Measurements from ENCODE around the gene SOX10.
A peak's percentile ranks its signal among the peaks of the same experiment; 100 is the strongest.

Gene SOX10

GRCh38 chr22:37933711-37934376 is 50.5 kb downstream of the SOX10 start:
- no peak overlapping the region for H3K9ac ChIP-seq
- H3K36me3 ChIP-seq (ENCODE audit: control insufficient read depth, insufficient read depth, low read length): no peaks in the 10 kb centered on the region
- H3K27ac ChIP-seq: peak overlapping the region; percentile 41
- no peak overlapping the region for H3K4me3 ChIP-seq (ENCODE audit: low read depth, low read length)
- no peaks in the 10 kb centered on the region for H3K27me3 ChIP-seq (ENCODE audit: control insufficient read depth, insufficient read depth, low read length)
- no peaks in the 10 kb centered on the region for H3K79me2 ChIP-seq
- H3K4me1 ChIP-seq: peaks cover 11% of the 10 kb centered on the region
- H2AFZ ChIP-seq: no peak overlapping the region
- TF ChIP-seq, protein P1, sequence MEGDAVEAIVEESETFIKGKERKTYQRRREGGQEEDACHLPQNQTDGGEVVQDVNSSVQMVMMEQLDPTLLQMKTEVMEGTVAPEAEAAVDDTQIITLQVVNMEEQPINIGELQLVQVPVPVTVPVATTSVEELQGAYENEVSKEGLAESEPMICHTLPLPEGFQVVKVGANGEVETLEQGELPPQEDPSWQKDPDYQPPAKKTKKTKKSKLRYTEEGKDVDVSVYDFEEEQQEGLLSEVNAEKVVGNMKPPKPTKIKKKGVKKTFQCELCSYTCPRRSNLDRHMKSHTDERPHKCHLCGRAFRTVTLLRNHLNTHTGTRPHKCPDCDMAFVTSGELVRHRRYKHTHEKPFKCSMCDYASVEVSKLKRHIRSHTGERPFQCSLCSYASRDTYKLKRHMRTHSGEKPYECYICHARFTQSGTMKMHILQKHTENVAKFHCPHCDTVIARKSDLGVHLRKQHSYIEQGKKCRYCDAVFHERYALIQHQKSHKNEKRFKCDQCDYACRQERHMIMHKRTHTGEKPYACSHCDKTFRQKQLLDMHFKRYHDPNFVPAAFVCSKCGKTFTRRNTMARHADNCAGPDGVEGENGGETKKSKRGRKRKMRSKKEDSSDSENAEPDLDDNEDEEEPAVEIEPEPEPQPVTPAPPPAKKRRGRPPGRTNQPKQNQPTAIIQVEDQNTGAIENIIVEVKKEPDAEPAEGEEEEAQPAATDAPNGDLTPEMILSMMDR (IDR thresholded peaks at IDR 0.05): peak; percentile 83
- no peaks in the 10 kb centered on the region for H3K9me3 ChIP-seq (ENCODE audit: control insufficient read depth, low read length)
- H3K4me2 ChIP-seq (ENCODE audit: low read length): no peak overlapping the region

DNA sequence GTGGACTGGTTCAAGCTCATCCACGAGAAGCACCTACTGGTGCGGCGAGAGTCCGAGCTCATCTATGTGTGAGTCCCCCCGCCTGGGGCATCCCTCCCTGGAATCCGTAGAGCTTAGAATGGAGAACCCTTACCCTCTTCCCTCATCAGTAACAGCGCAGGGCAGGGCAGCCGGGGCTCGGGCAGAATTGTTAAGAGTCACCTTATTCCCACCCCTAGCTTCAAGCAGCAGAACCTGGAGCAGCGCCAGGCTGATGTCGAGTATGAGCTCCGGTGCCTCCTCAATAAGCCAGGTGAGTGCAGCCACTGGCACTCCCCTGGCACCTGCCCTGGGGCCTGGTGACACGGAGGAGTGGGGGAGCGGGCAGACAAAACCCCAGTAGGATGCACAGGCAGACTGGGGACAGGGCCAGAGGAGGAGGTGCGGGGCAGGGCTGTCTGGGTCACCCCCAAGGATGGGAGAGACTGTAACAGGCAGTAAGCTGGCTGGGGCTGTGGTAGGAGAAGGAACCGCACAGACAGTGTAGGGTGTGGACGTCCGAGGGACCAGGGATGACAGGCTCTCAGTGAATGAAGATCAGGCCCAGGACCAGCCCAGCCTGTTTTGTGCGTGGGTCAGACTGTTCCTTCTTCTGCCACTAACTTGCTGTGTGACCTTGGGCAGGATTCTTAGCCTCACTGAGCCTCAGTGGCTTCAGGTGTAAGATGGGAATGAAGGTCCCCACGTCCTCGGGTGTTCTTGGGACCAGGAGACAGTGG is 51.4 kb downstream of the SOX10 start:
- TF ChIP-seq, protein P1 (IDR thresholded peaks at IDR 0.05): no peak
- peak overlapping the region; percentile 41 for H3K27ac ChIP-seq
- H2AFZ ChIP-seq: no peak overlapping the region
- no peaks in the 10 kb centered on the region for H3K36me3 ChIP-seq (ENCODE audit: control insufficient read depth, insufficient read depth, low read length)
- no peaks in the 10 kb centered on the region for H3K9me3 ChIP-seq (ENCODE audit: control insufficient read depth, low read length)
- peaks cover 11% of the 10 kb centered on the region for H3K4me1 ChIP-seq
- no peaks in the 10 kb centered on the region for H3K79me2 ChIP-seq
- no peaks in the 10 kb centered on the region for H3K27me3 ChIP-seq (ENCODE audit: control insufficient read depth, insufficient read depth, low read length)
- H3K4me3 ChIP-seq (ENCODE audit: low read depth, low read length): no peak overlapping the region
- no peak overlapping the region for H3K9ac ChIP-seq
- H3K4me2 ChIP-seq (ENCODE audit: low read length): no peak overlapping the region

GRCh38 chr22:37932401-37932800 is 52.0 kb downstream of the SOX10 start:
- H3K9me3 ChIP-seq (ENCODE audit: control insufficient read depth, low read length): no peaks in the 10 kb centered on the region
- no peaks in the 10 kb centered on the region for H3K36me3 ChIP-seq (ENCODE audit: control insufficient read depth, insufficient read depth, low read length)
- H3K4me2 ChIP-seq (ENCODE audit: low read length): no peak overlapping the region
- no peaks in the 10 kb centered on the region for H3K79me2 ChIP-seq
- H3K4me1 ChIP-seq: peaks cover 11% of the 10 kb centered on the region
- H2AFZ ChIP-seq: no peak overlapping the region
- H3K9ac ChIP-seq: no peak overlapping the region
- TF ChIP-seq, protein P1 (IDR thresholded peaks at IDR 0.05): no peak
- no peak overlapping the region for H3K27ac ChIP-seq
- H3K4me3 ChIP-seq (ENCODE audit: low read depth, low read length): no peak overlapping the region
- H3K27me3 ChIP-seq (ENCODE audit: control insufficient read depth, insufficient read depth, low read length): no peaks in the 10 kb centered on the region

- H3K9me3 ChIP-seq (ENCODE audit: control insufficient read depth, low read length): no peaks in the 10 kb centered on the region
- H3K4me1 ChIP-seq: peaks cover 11% of the 10 kb centered on the region
- H3K27ac ChIP-seq: no peak overlapping the region
- H3K4me2 ChIP-seq (ENCODE audit: low read length): no peak overlapping the region
- no peak overlapping the region for H3K4me3 ChIP-seq (ENCODE audit: low read depth, low read length)
- H3K79me2 ChIP-seq: no peaks in the 10 kb centered on the region
- no peaks in the 10 kb centered on the region for H3K27me3 ChIP-seq (ENCODE audit: control insufficient read depth, insufficient read depth, low read length)
- H3K9ac ChIP-seq: no peak overlapping the region
- no peaks in the 10 kb centered on the region for H3K36me3 ChIP-seq (ENCODE audit: control insufficient read depth, insufficient read depth, low read length)
- H2AFZ ChIP-seq: no peak overlapping the region
- TF ChIP-seq, protein P1 (IDR thresholded peaks at IDR 0.05): no peak
Measured at GRCh38 chr22:37931893-37932389, 52.4 kb downstream of the SOX10 start.

All from parathyroid adenoma (tissue), 2 donors.